ENCODE measurements around the gene SPTLC3. TPM values are rescaled to one million over a fixed set of nuclear protein-coding genes. Genes with fewer than 3 reads are reported as not detected.

Gene SPTLC3
- total RNA-seq, 2 experiments from 2014 or later: not detected

GRCh38 chr20:13121840-13122515 lies 113.2 kb downstream of the SPTLC3 start:
- TF ChIP-seq CTCF (conservative IDR thresholded peaks at IDR 0.05; ENCODE audit: low read length): no peak
- TF ChIP-seq EZH2phosphoT487 (IDR thresholded peaks at IDR 0.05; ENCODE audit: borderline replicate concordance, low read depth, low read length): no peak
- intact Hi-C loops (cut with micrococcal nuclease; ENCODE audit: unreplicated experiment): no loop called here
- no peak overlapping the region for H3K4me3 ChIP-seq (ENCODE audit: low read depth, low read length, poor library complexity, severe bottlenecking)
- POLR2A ChIA-PET: no interaction called here
- H4K20me1 ChIP-seq (ENCODE audit: insufficient read depth, low read length): no peaks in the 10 kb centered on the region
- CTCF ChIA-PET (ENCODE audit: unreplicated experiment): no interaction called here
- no peak overlapping the region for H3K4me2 ChIP-seq (ENCODE audit: low read length)
- no peaks in the 10 kb centered on the region for H3K4me1 ChIP-seq (ENCODE audit: insufficient read depth, low read length, poor library complexity, severe bottlenecking)
- BruUV-seq (replicated peaks): no TSS peak
- H3K79me2 ChIP-seq (ENCODE audit: insufficient read depth, low read depth, low read length): no peaks in the 10 kb centered on the region; the same call in 1 of the 2 replicates
- H3K36me3 ChIP-seq (ENCODE audit: insufficient read depth, low read length): no peaks in the 10 kb centered on the region
- DNase-seq (ENCODE audit: low spot score): no peak
- no peak overlapping the region for H3K27ac ChIP-seq (ENCODE audit: low read depth, low read length, poor library complexity, severe bottlenecking)
- H3K9me2 ChIP-seq (ENCODE audit: insufficient read depth, low read length): no peaks in the 10 kb centered on the region
- no peak overlapping the region for H2AFZ ChIP-seq (ENCODE audit: low read length)
- H3K9me3 ChIP-seq (ENCODE audit: low read length): no peaks in the 10 kb centered on the region

GRCh38 chr20:13125486-13125885 lies 116.7 kb downstream of the SPTLC3 start:
- DNase-seq (ENCODE audit: low spot score): no peak
- Histone ChIP-seq H3K4me2 (ENCODE audit: low read length) (no peak overlapping the region), H3K36me3 (ENCODE audit: insufficient read depth, low read length) (no peaks in the 10 kb centered on the region), H3K27ac (ENCODE audit: low read depth, low read length, poor library complexity, severe bottlenecking) (no peak overlapping the region), H3K4me3 (ENCODE audit: low read depth, low read length, poor library complexity, severe bottlenecking) (no peak overlapping the region), H3K79me2 (ENCODE audit: insufficient read depth, low read depth, low read length) (no peaks in the 10 kb centered on the region; the same call in 1 of the 2 replicates), H2AFZ (ENCODE audit: low read length) (no peak overlapping the region), H3K4me1 (ENCODE audit: insufficient read depth, low read length, poor library complexity, severe bottlenecking) (no peaks in the 10 kb centered on the region), H4K20me1 (ENCODE audit: insufficient read depth, low read length) (no peaks in the 10 kb centered on the region), H3K9me2 (ENCODE audit: insufficient read depth, low read length) (no peaks in the 10 kb centered on the region), H3K9me3 (ENCODE audit: low read length) (no peaks in the 10 kb centered on the region)
- ChIA-PET POLR2A (interaction anchor here (0.7 kb wide), 1 partner anchor 631 kb away, joined by 3 read pairs; no protein-coding TSS in a partner anchor), CTCF (ENCODE audit: unreplicated experiment) (no interaction called here)
- BruUV-seq (replicated peaks): no TSS peak
- intact Hi-C loops (cut with micrococcal nuclease; ENCODE audit: unreplicated experiment): no loop called here
- TF ChIP-seq EZH2phosphoT487 (IDR thresholded peaks at IDR 0.05; ENCODE audit: borderline replicate concordance, low read depth, low read length) (no peak), CTCF (conservative IDR thresholded peaks at IDR 0.05; ENCODE audit: low read length) (no peak)

DNA sequence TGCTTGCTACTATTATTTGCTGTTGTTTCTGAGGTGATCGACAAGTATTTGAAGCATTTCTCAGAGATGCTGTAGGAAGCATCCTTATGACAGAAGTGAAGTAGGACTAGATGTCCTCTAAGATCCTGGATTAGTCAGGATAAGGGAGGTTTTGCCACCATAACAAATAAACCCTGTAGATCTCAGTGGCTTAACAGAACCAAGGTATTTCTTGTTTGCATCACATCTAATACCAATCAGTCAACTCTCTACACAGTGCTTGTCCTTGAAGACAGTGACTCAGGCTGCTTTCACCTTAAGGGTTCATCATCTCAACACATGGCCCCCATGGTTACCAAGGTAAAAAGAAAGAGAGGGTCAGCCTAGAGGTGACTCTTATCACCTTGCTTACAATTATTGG lies 119.4 kb downstream of the SPTLC3 start:
- TF ChIP-seq CTCF (conservative IDR thresholded peaks at IDR 0.05; ENCODE audit: low read length): no peak
- TF ChIP-seq EZH2phosphoT487 (IDR thresholded peaks at IDR 0.05; ENCODE audit: borderline replicate concordance, low read depth, low read length): no peak
- Histone ChIP-seq H3K36me3 (ENCODE audit: insufficient read depth, low read length) (no peaks in the 10 kb centered on the region), H3K4me1 (ENCODE audit: insufficient read depth, low read length, poor library complexity, severe bottlenecking) (no peaks in the 10 kb centered on the region), H3K27ac (ENCODE audit: low read depth, low read length, poor library complexity, severe bottlenecking) (no peak overlapping the region), H3K79me2 (ENCODE audit: insufficient read depth, low read depth, low read length) (no peaks in the 10 kb centered on the region), H3K9me2 (ENCODE audit: insufficient read depth, low read length) (no peaks in the 10 kb centered on the region), H4K20me1 (ENCODE audit: insufficient read depth, low read length) (no peaks in the 10 kb centered on the region), H3K4me3 (ENCODE audit: low read depth, low read length, poor library complexity, severe bottlenecking) (no peak overlapping the region), H3K4me2 (ENCODE audit: low read length) (no peak overlapping the region), H3K9me3 (ENCODE audit: low read length) (no peaks in the 10 kb centered on the region), H2AFZ (ENCODE audit: low read length) (no peak overlapping the region)
- no TSS peak for BruUV-seq (replicated peaks)
- POLR2A ChIA-PET: interaction anchor here (0.6 kb wide), 1 partner anchor 42 kb away, joined by 3 read pairs; no protein-coding TSS in a partner anchor
- CTCF ChIA-PET (ENCODE audit: unreplicated experiment): no interaction called here
- intact Hi-C loops (cut with micrococcal nuclease; ENCODE audit: unreplicated experiment): no loop called here
- no peak for DNase-seq (ENCODE audit: low spot score)
